ENCODE results near the gene LYPLA2.
A peak's percentile ranks its signal among the peaks of the same experiment; 100 is the strongest.

LYPLA2 gene

GRCh38 chr1:23798662-23799142, 7.8 kb downstream of the LYPLA2 start:
- Histone ChIP-seq H3K9me2 (replicated peaks; ENCODE audit: insufficient read depth, low read length) (no peaks in the 10 kb centered on the region), H3K4me3 (ENCODE audit: insufficient read depth, low read length, poor library complexity, severe bottlenecking) (no peak overlapping the region), H4K20me1 (ENCODE audit: low read depth, low read length) (no peaks in the 10 kb centered on the region), H3F3A (ENCODE audit: insufficient read depth) (no peaks in the 10 kb centered on the region; the same call in 1 of the 2 replicates), H3K9ac (ENCODE audit: low read length) (no peak overlapping the region), H2AFZ (ENCODE audit: low read depth, low read length, severe bottlenecking) (no peak overlapping the region), H3K9me3 (ENCODE audit: insufficient read depth, low read length) (no peaks in the 10 kb centered on the region), H3K79me2 (ENCODE audit: insufficient read depth, low read length) (no peaks in the 10 kb centered on the region), H3K27me3 (ENCODE audit: low read length) (no peaks in the 10 kb centered on the region), H3K36me3 (ENCODE audit: low read length) (no peaks in the 10 kb centered on the region), H3K4me2 (ENCODE audit: low read depth, low read length, poor library complexity, severe bottlenecking) (no peak overlapping the region), H3K27ac (ENCODE audit: low read depth, low read length) (no peak overlapping the region)
- no peak for TF ChIP-seq EZH2phosphoT487 (conservative IDR thresholded peaks at IDR 0.05; ENCODE audit: low read length)
- TF ChIP-seq CTCF (IDR thresholded peaks at IDR 0.05; ENCODE audit: insufficient read depth, low read length, poor library complexity, severe bottlenecking): no peak

DNA sequence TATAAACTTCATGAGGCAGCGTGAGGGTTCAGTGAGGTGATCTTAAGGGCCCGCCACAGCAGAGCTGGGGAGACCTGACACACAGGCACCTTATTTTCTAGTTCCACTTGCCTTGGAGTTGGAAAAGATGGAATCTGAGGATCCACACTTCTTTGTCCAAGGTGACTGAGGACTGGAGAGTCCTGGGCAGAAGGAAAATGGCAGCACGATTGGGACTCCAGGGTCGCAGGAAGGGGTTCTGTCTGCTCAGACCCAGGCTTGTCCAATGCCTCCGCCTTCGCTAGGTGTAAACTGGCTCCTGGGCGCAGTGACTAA, 8.3 kb downstream of the LYPLA2 start:
- H3K27me3 ChIP-seq (ENCODE audit: low read length): no peaks in the 10 kb centered on the region
- H3K36me3 ChIP-seq (ENCODE audit: low read length): no peaks in the 10 kb centered on the region
- H4K20me1 ChIP-seq (ENCODE audit: low read depth, low read length): no peaks in the 10 kb centered on the region
- H2AFZ ChIP-seq (ENCODE audit: low read depth, low read length, severe bottlenecking): no peak overlapping the region
- no peaks in the 10 kb centered on the region for H3K79me2 ChIP-seq (ENCODE audit: insufficient read depth, low read length)
- H3K4me2 ChIP-seq (ENCODE audit: low read depth, low read length, poor library complexity, severe bottlenecking): peak overlapping the region; percentile 69
- H3F3A ChIP-seq (ENCODE audit: insufficient read depth): no peaks in the 10 kb centered on the region; the same call in 1 of the 2 replicates
- H3K9me3 ChIP-seq (ENCODE audit: insufficient read depth, low read length): no peaks in the 10 kb centered on the region
- no peak for TF ChIP-seq CTCF (IDR thresholded peaks at IDR 0.05; ENCODE audit: insufficient read depth, low read length, poor library complexity, severe bottlenecking)
- TF ChIP-seq EZH2phosphoT487 (conservative IDR thresholded peaks at IDR 0.05; ENCODE audit: low read length): no peak
- no peaks in the 10 kb centered on the region for H3K9me2 ChIP-seq (replicated peaks; ENCODE audit: insufficient read depth, low read length)
- no peak overlapping the region for H3K27ac ChIP-seq (ENCODE audit: low read depth, low read length)
- H3K4me3 ChIP-seq (ENCODE audit: insufficient read depth, low read length, poor library complexity, severe bottlenecking): no peak overlapping the region
- peak overlapping the region; percentile 86 for H3K9ac ChIP-seq (ENCODE audit: low read length)

- peak overlapping the region; percentile 86 for H3K9ac ChIP-seq (ENCODE audit: low read length)
- H2AFZ ChIP-seq (ENCODE audit: low read depth, low read length, severe bottlenecking): peak overlapping the region; percentile 29
- H3F3A ChIP-seq (ENCODE audit: insufficient read depth): no peaks in the 10 kb centered on the region; the same call in 1 of the 2 replicates
- H3K79me2 ChIP-seq (ENCODE audit: insufficient read depth, low read length): no peaks in the 10 kb centered on the region
- H3K27me3 ChIP-seq (ENCODE audit: low read length): no peaks in the 10 kb centered on the region
- peak overlapping the region; percentile 6; the same call in 1 of the 2 replicates for H3K27ac ChIP-seq (ENCODE audit: low read depth, low read length)
- no peaks in the 10 kb centered on the region for H3K9me3 ChIP-seq (ENCODE audit: insufficient read depth, low read length)
- no peaks in the 10 kb centered on the region for H4K20me1 ChIP-seq (ENCODE audit: low read depth, low read length)
- H3K9me2 ChIP-seq (replicated peaks; ENCODE audit: insufficient read depth, low read length): no peaks in the 10 kb centered on the region
- no peaks in the 10 kb centered on the region for H3K36me3 ChIP-seq (ENCODE audit: low read length)
- peak overlapping the region; percentile 69 for H3K4me2 ChIP-seq (ENCODE audit: low read depth, low read length, poor library complexity, severe bottlenecking)
- no peak for TF ChIP-seq CTCF (IDR thresholded peaks at IDR 0.05; ENCODE audit: insufficient read depth, low read length, poor library complexity, severe bottlenecking)
- no peak for TF ChIP-seq EZH2phosphoT487 (conservative IDR thresholded peaks at IDR 0.05; ENCODE audit: low read length)
- H3K4me3 ChIP-seq (ENCODE audit: insufficient read depth, low read length, poor library complexity, severe bottlenecking): peak overlapping the region; percentile 86
Observed at GRCh38 chr1:23799570-23800399, 8.8 kb downstream of the LYPLA2 start.
